B cell (primary cell): Measurements from ENCODE around the gene CDH20. TPM values are rescaled to one million over a fixed set of nuclear protein-coding genes. Genes with fewer than 3 reads are reported as not detected.

Experiments used
- ATAC-seq: fragments of 200-7000 bp; cut with Tn5 transposase; one replicate; pipeline ENCODE4 v1.10.0; 2021; ENCODE audit warnings: low read depth, mild to moderate bottlenecking, moderate number of reproducible peaks, moderate library complexity
- CTCF ChIA-PET: fragments of 350-600 bp; sonication (Branson Sonifier 250); formaldehyde crosslinking; loops from one replicate; lab custom pipeline; 2021; ENCODE audit warnings: antibody characterized with exemption, inconsistent platforms; lab: Charles Lee
- POLR2A ChIA-PET: fragments of 350-600 bp; sonication (Branson Sonifier 250); formaldehyde crosslinking; loops from one replicate; lab custom pipeline; 2021; ENCODE audit warnings: antibody characterized with exemption; lab: Charles Lee
- DNase-seq: peaks from one replicate; pipeline ENCODE4 v3.0.0; 2013
- H2AFZ ChIP-seq: 2 replicates; pipeline ENCODE4 v1.6.1; 2012; ENCODE audit warnings: mild to moderate bottlenecking, low read depth, low read length; ENCODE audit not compliant: insufficient read depth, poor library complexity, severe bottlenecking
- H3K27ac ChIP-seq, 2 donors: 1 replicate in 1 of 2; 2 replicates in 1 of 2; pipeline ENCODE4 v1.5.1; 2012 to 2013; ENCODE audit warnings: low read length in 2 of 2, mild to moderate bottlenecking in 2 of 2, moderate library complexity in 1 of 2
- H3K27me3 ChIP-seq, 4 experiments: fragments of 200-600 bp in 1 of 4; sonication (generic) in 1 of 4; replicated peaks in 1 of 4; 1 replicate in 2 of 4; 2 replicates in 2 of 4; pipeline versions ENCODE4 v1.6.1 to v1.7.0; 2013 to 2016; ENCODE audit warnings: low read length in 3 of 4, mild to moderate bottlenecking in 2 of 4, mixed read lengths in 1 of 4, moderate library complexity in 1 of 4; ENCODE audit not compliant: insufficient read depth in 4 of 4, control insufficient read depth in 3 of 4; ENCODE audit errors: control extremely low read depth in 1 of 4
- H3K36me3 ChIP-seq, 2 experiments: replicated peaks in 1 of 2; 1 replicate in 1 of 2; 2 replicates in 1 of 2; pipeline versions ENCODE4 v1.6.1 to v1.7.1; 2013; ENCODE audit warnings: low read length in 1 of 2; ENCODE audit not compliant: insufficient read depth in 2 of 2, control insufficient read depth in 1 of 2; ENCODE audit errors: control extremely low read depth in 1 of 2, extremely low read depth in 1 of 2
- H3K4me1 ChIP-seq, 2 donors: fragments of 200-600 bp in 1 of 2; sonication (generic) in 1 of 2; 1 replicate in 1 of 2; 2 replicates in 1 of 2; pipeline versions ENCODE4 v1.5.1 to v1.6.1; 2013 to 2017; ENCODE audit warnings: low read length in 2 of 2; ENCODE audit not compliant: control insufficient read depth in 2 of 2, insufficient read depth in 2 of 2
- H3K4me2 ChIP-seq: replicated peaks from 2 replicates; pipeline ENCODE3; 2012; ENCODE audit warnings: mild to moderate bottlenecking, low read depth, low read length; ENCODE audit not compliant: poor library complexity, severe bottlenecking
- H3K4me3 ChIP-seq, 5 experiments: fragments of 200-600 bp in 1 of 5; sonication (generic) in 1 of 5; 1 replicate in 3 of 5; 2 replicates in 2 of 5; pipeline versions ENCODE4 v1.5.1 to v1.7.0; 2011 to 2016; ENCODE audit warnings: low read length in 4 of 5, mild to moderate bottlenecking in 4 of 5, low read depth in 2 of 5, control low read depth in 1 of 5, moderate library complexity in 1 of 5; ENCODE audit not compliant: insufficient read depth in 1 of 5; ENCODE audit errors: control extremely low read depth in 1 of 5, extremely low read depth in 1 of 5
- H3K79me2 ChIP-seq: fragments of 200-600 bp; sonication (generic); one replicate; pipeline ENCODE4 v1.6.0; 2016; ENCODE audit warnings: low read length; ENCODE audit not compliant: control insufficient read depth, insufficient read depth
- H3K9ac ChIP-seq: fragments of 200-600 bp; sonication (generic); 2 replicates; pipeline ENCODE4 v1.6.1; 2017; ENCODE audit warnings: mild to moderate bottlenecking, low read length, moderate library complexity
- H3K9me3 ChIP-seq, 3 donors: one replicate each; pipeline versions ENCODE4 v1.6.1 to v1.7.1; 2013; ENCODE audit warnings: low read length in 2 of 3; ENCODE audit not compliant: control insufficient read depth in 2 of 3, insufficient read depth in 1 of 3; ENCODE audit errors: control extremely low read depth in 1 of 3
- H4K20me1 ChIP-seq: 2 replicates; pipeline ENCODE4 v1.6.0; 2012; ENCODE audit warnings: mild to moderate bottlenecking, low read length; ENCODE audit not compliant: insufficient read depth, control insufficient read depth, poor library complexity, severe bottlenecking
- H3K27ac Mint-ChIP-seq: one replicate; pipeline ENCODE4 v1.8.0; 2021; ENCODE audit warnings: mixed read lengths
- H3K27me3 Mint-ChIP-seq: one replicate; pipeline ENCODE4 v1.8.0; 2021; ENCODE audit warnings: mixed read lengths
- H3K4me1 Mint-ChIP-seq: one replicate; pipeline ENCODE4 v1.8.0; 2021; ENCODE audit warnings: mixed read lengths
- H3K4me3 Mint-ChIP-seq: one replicate; pipeline ENCODE4 v1.8.0; 2021; ENCODE audit warnings: mixed read lengths
- H3K9me3 Mint-ChIP-seq: one replicate; pipeline ENCODE4 v1.8.0; 2022; ENCODE audit warnings: mixed read lengths; ENCODE audit not compliant: insufficient read depth
- EZH2 ChIP-seq: IDR thresholded peaks from 2 replicates; pipeline ENCODE4 v1.6.1; 2012; ENCODE audit warnings: borderline replicate concordance, low read depth, mild to moderate bottlenecking, moderate library complexity, low read length; ENCODE audit not compliant: insufficient read depth, poor library complexity, severe bottlenecking
- WGBS: methylation state at CpG from one replicate; pipeline ENCODE4 v1.1.5; 2013; ENCODE audit warnings: missing lambda C conversion rate; ENCODE audit not compliant: insufficient coverage; 5-methylcytosine and 5-hydroxymethylcytosine counted together
- intact Hi-C: fragments of 100-400 bp; cut with micrococcal nuclease; formaldehyde crosslinking; loops from one replicate; pipeline ENCODE4 v1.10.0; 2022
- polyA plus RNA-seq: library from polyadenylated mRNA; depleted of rRNA; stranded (reverse); fragments of >200 nt; gene quantifications from 2 replicates; pipeline ENCODE4 v1.2.3, GENCODE V29; 2012
- total RNA-seq, 2 donors: library from RNA; stranded (reverse); fragments of 120-200 nt in 1 of 2; gene quantifications; 1 replicate in 1 of 2; 2 replicates in 1 of 2; pipeline versions ENCODE4 v1.2.3 to v1.2.4, GENCODE V29; 2013 to 2022
- TF ChIP-seq, protein P1 (sequence below): fragments of 200-600 bp; IDR thresholded peaks from one replicate; pipeline ENCODE4 v1.8.0; 2022; ENCODE audit warnings: antibody characterized with exemption, mild to moderate bottlenecking

The CDH20 gene
- total and polyA plus RNA-seq, 2 donors (not counting 1 experiment from before 2014, with no cell fraction given), result 0.09 TPM; not detected in 1

DNA sequence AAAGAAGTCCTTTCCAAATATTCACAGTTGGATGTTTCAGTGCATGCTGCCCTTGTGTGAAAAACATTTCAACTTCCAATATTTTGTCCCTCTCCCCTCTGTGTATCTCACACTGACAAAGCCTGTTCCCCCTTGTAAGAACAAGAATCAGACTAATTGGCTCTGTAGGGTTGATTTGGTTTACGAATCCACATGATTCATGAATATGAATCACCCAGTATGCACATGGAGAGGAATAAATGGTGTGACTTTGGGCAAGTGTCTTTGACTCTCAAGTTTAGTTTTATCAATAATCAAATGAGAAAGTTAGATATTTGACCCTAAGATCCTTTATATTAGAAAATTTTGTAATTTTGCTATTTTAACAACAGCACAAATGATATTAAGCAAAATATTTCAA lies 9.3 kb upstream of the CDH20 start:
- POLR2A ChIA-PET, result no interaction called here
- intact Hi-C loops, result loop anchor here (5.0 kb wide), 1 partner anchor 578 kb away; no protein-coding TSS in a partner anchor
- H3K4me3 Mint-ChIP-seq, result no peak overlapping the region
- Histone ChIP-seq H3K9me3 (peaks cover 0 to 3% (median 0%) of the 10 kb centered on the region in 3 donors), H3K4me1 (no peaks in the 10 kb centered on the region), H3K36me3 (no peaks in the 10 kb centered on the region), H2AFZ (no peak overlapping the region), H3K4me3 (no peak overlapping the region), H3K27ac (no peak overlapping the region), H3K4me2 (no peak overlapping the region), H3K79me2 (no peaks in the 10 kb centered on the region), H3K9ac (no peak overlapping the region), H3K27me3 (peaks cover 0 to 2% (median 0%) of the 10 kb centered on the region in 4 experiments), H4K20me1 (no peaks in the 10 kb centered on the region)
- CTCF ChIA-PET, result interaction anchor here (5.3 kb wide), 1 partner anchor 179 kb away, joined by 87 read pairs; no protein-coding TSS in a partner anchor
- ATAC-seq (no peak), DNase-seq (no peak)
- TF ChIP-seq, protein P1, sequence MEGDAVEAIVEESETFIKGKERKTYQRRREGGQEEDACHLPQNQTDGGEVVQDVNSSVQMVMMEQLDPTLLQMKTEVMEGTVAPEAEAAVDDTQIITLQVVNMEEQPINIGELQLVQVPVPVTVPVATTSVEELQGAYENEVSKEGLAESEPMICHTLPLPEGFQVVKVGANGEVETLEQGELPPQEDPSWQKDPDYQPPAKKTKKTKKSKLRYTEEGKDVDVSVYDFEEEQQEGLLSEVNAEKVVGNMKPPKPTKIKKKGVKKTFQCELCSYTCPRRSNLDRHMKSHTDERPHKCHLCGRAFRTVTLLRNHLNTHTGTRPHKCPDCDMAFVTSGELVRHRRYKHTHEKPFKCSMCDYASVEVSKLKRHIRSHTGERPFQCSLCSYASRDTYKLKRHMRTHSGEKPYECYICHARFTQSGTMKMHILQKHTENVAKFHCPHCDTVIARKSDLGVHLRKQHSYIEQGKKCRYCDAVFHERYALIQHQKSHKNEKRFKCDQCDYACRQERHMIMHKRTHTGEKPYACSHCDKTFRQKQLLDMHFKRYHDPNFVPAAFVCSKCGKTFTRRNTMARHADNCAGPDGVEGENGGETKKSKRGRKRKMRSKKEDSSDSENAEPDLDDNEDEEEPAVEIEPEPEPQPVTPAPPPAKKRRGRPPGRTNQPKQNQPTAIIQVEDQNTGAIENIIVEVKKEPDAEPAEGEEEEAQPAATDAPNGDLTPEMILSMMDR, result no peak
- no peak for TF ChIP-seq EZH2
- H3K27me3 Mint-ChIP-seq, result peaks cover 8% of the 10 kb centered on the region
- no peaks in the 10 kb centered on the region for H3K4me1 Mint-ChIP-seq
- no CpG with 5 or more reads among the region's 1 CpG for WGBS
- no peak overlapping the region for H3K27ac Mint-ChIP-seq
- H3K9me3 Mint-ChIP-seq, result no peaks in the 10 kb centered on the region

DNA sequence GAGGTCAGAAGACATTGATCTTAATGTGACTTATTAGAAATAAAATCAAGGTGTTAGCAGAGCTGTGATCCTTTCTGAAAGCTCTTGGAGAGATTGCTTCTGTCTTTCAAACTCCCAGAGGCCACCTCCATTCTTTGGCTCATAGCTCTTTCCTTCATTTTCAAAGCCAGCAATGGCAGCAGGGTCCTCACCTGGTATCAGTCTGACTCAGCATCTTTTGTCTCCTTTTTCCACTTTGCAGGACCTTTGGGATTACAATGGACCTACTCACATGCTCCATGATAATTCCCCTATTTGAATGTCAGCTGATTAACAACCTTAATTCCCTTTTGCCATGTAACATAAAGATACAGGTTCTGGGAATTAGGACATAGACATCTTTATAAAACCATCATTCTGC lies 6.8 kb upstream of the CDH20 start:
- no peaks in the 10 kb centered on the region for H3K9me3 ChIP-seq
- DNase-seq (no peak), ATAC-seq (no peak)
- no peak overlapping the region for H3K4me3 ChIP-seq
- H4K20me1 ChIP-seq, result no peaks in the 10 kb centered on the region
- H3K27ac ChIP-seq, result no peak overlapping the region
- H3K4me2 ChIP-seq, result no peak overlapping the region
- H3K79me2 ChIP-seq, result no peaks in the 10 kb centered on the region
- ChIA-PET POLR2A (no interaction called here), CTCF (interaction anchor here (2.4 kb wide), 1 partner anchor 176 kb away, joined by 9 read pairs; no protein-coding TSS in a partner anchor)
- Mint-ChIP-seq H3K27ac (no peak overlapping the region), H3K9me3 (no peaks in the 10 kb centered on the region), H3K4me1 (no peaks in the 10 kb centered on the region), H3K27me3 (peaks cover 12% of the 10 kb centered on the region), H3K4me3 (no peak overlapping the region)
- no peaks in the 10 kb centered on the region for H3K27me3 ChIP-seq
- H3K9ac ChIP-seq, result no peak overlapping the region
- TF ChIP-seq, protein P1, result no peak
- no peak for TF ChIP-seq EZH2
- intact Hi-C loops, result no loop called here
- H2AFZ ChIP-seq, result no peak overlapping the region
- H3K36me3 ChIP-seq, result no peaks in the 10 kb centered on the region
- H3K4me1 ChIP-seq, result no peaks in the 10 kb centered on the region
